Smooth muscle cell of the brain vasculature (primary cell): ENCODE data around the gene SLC35F3.
"Not testable (repeated sequence)": the region's sequence is repeated elsewhere in the genome, so short reads cannot be mapped to it uniquely, and the experiment has no call there.

Experiments used
- DNase-seq: peaks from one replicate; pipeline ENCODE4 v3.0.0-alpha.2; 2012; ENCODE audit warnings: low read depth, low spot score

The SLC35F3 gene

DNA sequence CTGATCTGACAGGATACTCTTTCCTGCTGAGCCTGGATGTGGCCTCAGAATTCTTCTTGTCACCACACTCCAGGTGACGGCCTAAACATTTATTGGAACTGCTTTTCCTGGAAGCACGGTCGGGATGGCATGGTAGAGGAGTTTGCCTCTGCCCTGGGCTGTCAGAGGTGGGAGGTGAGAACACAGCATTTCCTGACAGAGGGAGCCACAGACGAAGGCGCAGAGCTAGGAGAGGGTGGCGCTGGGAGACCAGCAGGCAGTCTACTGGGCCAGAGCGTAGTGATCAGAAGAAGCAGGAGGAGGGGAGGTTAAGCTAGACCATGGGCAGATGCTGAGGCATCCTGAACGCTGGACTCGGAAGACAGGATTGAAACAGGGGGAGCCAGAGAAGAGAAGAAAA lies 315.2 kb downstream of the SLC35F3 start:
- no peak for DNase-seq

DNA sequence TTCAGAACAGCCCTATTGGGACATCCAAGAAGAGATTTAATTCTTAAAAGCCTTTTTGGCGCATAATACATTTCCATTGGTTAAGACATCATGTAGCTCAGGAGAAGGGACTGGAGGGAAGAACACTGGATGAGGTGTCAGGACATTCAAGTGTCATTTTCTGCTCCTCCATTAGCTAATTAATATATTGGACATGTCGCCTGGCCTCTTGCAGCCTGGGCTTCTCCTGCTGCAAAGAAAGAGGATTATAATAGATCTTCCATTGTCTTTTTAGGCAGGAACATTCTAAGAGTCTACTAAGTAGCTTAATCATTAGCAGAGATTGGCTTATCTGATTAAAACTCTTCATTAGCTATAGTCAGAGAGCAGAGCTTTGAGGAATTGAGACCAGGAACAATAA lies 317.1 kb downstream of the SLC35F3 start:
- no peak for DNase-seq

DNA sequence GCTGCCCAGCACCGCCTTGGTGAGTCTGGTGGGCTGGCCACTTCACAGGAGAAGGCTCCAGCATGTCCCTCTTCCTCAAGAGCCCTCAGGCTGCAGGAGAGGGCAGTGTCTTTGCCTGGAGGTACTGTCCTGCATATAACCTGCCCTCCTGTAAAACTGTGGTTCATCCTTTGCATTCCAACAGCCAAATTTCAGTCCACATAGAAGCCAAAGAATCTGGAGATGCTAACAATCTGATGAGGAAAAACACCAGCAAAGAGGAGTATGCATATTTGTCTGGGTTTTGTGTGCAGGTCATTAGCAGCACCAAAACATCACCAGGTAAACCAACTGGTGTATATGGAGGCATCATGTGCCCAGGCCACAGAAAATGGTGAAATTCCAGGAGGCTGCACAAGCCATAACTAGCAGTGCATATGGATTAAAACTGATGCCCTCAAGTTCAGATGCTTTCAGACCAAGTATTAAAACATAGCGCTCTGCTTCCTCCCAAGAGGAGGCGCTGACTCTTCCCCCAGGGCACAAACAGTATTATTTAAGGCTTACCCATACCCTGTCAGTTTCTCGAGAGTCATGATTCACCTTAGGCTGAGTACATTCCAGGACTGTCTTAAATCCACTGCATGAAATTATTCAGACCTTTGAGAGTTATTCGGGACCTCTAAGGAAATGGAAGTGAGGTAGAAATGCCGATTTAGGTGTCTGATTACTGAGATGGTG lies 318.2 kb downstream of the SLC35F3 start:
- DNase-seq, result no peak

DNA sequence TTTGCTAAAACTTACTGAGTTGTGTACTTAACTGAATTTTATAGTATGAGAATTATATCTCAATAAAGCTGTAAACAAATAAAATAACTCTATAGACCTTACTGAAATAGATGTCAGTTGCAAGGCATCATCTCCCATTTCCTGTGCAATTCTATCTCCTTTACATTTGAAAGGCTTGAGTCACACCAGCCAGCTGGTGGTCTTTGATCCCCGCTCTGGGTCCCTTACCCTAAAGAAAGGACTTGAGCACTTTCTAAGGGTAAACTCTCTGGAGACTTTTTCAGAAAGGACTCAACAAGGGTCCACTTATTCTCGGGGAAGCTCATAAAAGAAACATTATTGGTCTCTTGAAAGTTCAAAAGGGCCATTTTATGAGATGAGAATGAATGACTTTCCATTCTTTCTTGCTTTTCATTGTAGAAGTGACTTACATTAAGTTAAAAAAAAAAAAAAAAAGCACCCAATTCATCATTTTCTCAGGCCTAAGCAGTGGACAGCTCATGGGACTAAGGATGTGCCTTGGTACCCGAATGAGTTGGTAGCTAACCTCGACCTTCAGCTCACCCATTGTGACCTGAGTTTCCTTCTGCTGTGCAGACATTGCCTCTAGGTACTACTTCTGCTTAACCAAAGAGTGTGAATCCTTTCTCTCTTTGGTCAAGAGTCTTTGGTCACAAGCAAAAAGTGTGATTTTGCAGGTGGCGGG lies 321.8 kb downstream of the SLC35F3 start:
- no peak for DNase-seq

DNA sequence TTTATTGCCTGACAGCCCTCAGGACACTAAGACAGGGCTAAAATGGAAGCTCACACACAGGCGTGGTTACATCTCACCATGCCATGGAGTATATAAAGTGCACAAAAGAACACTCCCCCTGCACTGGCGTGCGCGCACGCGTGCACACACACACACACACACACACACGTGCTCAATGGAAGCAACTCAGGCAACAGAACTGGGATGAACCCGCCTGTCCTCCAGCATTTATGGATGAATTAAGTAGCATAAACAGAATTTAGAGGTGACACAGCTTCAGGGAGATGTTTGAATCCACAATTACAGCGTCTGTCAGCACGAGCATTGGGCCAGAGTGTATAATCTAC lies 322.3 kb downstream of the SLC35F3 start:
- DNase-seq, result no peak

DNA sequence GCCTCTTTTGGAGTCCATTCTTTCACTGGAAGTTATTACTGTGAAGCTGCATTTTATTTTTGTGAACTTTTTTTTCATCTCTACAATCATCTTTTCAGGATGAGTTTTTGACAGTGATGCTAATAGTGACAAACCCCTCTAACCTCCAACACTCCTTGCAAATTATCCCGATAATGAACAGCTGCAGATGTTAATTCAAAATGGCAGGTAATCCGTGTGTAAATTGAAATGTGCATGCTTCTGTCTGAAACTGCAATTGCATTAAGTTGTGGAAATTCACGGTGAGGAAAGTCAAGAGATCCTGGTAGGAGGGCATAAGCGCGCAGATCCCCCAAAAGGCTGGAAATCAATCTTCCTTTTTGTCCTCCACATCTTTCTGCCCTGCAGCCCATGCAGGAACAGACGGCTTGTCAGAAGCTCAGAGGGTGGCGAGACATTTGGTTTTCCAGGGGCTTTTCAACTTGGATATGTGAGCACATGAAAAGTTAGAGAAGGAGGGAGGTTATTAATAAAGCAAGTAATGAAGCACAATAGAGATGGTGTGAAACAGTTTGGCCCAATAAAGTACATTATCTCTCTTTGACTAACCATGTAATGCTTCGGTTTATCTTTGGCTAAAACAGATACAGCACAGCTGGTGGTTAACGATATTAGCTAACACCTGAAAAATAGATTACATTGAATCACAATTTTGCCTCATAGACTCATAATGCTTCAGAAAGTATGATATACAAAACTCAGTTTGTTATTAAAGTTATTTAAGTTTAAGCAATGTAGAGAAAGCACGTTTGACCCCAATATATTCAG lies 325.3 kb downstream of the SLC35F3 start:
- DNase-seq, result no peak

DNA sequence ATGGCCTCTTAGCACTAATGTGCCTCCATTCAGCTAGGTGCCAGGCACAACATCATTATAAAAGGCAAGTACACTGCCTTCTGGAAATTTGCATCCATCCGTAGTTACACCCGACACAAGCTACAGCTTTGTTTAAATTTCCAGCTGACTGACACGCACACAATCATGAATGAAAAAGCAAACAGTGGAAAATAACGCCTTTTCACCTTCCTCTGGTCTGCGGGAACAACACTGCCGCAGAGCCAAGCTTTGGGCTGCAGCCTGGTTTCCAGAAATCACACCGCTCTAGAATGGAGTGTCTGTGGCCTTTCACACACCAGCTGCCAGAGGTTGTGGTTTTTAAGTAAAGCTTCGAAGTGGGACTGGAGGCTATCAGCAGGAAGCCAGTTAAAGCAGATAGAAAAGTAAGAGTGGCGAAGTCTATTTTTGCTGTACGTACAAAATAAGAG lies 326.0 kb downstream of the SLC35F3 start:
- DNase-seq, result no peak

DNA sequence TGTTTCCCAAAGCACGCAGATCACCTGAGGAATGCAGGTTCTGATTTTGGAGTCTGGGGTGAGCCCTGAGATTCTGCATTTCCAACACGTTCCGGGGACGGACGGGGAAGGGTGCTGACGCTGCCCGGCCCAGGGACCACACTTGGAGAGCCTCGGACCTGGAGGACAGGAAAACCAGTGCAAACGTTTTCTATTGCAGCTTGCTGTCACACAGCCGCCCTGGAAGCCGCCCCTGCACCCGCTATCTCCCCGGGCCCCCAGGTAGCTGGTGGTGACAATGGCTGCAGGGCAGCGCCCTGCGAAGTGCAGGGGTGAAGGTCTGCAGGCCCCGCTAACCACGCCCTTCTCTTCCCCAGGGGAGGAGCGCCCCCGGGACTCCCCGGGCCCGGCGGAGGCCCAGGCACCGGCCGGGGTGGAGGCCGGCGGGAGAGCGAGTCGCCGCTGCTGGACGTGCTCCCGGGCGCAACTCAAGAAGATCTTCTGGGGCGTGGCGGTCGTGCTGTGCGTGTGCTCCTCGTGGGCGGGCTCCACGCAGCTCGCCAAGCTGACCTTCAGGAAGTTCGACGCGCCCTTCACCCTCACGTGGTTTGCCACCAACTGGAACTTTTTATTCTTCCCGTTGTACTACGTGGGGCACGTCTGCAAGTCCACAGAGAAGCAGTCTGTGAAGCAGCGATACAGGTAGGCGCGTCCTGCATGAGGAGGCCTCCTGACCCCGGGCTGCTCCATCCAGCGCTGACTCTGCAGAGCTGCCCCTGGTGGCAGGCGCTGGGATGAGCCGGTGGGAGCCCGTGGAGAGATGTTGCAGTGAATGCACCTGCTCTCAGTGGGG lies 326.8 kb downstream of the SLC35F3 start:
- no peak for DNase-seq

DNA sequence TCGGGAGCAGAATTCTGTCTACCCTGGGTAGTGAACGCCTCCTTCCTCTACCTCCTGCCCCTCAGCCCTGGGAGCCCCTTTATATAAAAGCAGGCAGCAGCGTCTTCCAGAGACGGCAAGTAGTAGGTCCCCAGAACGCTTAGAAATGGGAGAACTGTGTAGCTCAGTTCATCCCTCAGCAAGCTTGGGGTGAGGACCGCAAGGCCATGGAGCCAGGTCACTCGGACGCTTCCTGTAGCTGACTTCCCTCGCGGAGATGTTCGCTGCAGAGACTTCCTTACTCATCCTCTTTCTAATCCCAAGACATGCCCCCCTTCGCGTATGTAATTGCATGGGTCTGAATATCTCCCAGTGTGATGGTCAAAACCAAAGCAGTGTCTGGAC lies 327.4 kb downstream of the SLC35F3 start:
- DNase-seq, result no peak

DNA sequence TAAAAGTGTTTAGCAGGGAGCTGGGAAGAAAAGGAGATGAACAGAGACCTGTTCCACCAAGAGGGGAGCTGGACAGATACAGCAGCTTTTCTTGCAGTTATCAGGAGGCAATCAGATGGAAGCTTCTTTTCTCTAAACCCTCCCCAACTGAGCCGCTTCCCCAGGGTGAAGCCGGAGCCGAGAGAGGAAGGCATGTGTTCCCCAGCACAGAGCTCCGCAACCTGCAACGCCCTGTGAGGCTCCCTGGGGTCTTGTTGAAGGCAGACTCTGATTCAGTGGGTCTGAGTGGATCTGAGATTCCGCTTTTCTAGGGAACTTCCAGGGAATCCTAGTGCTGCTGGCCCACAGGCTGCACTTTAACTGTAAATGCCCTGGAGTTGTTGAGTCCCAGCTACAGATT lies 329.7 kb downstream of the SLC35F3 start:
- DNase-seq, result no peak

DNA sequence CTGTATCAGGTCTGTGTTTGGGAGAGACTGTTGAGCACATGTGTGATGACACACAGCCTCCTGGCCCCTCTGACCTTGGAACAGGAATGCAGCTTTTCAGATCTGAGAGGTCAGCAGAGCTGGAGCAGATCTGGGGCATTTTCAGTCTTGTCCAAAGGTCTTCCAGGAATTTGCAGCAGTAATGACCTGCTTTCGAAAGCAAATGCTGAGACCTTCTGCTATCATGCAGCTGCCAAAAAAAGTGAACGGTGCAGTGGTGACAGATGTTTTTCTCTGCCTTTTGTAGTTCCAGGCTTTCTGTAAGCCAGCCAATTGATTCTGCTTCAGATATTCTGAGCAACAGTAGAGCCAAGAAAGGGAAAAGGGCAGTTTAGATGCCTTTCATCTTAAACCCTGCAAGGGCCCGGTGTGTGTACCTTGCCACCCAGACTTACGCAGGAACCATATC lies 331.0 kb downstream of the SLC35F3 start:
- no peak for DNase-seq

DNA sequence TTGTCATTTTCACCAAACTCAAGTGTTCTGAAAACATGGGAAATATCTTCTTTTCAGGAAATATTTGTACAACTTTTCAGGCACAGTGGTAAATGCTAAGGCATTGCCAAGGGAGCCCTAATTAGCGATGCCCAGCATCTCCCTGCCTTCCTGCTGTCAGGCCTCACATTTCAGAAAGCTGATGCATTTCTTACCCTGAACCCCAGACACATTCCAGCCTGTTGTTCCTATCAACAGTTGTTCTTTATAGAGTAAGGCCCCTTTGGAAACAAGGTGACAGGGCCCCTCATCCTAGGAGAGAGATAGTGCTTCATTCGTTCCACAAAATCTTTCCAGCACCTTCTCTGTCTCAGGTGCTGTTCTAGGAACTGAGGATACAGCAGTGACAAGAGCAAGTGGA lies 332.9 kb downstream of the SLC35F3 start:
- no peak for DNase-seq

DNA sequence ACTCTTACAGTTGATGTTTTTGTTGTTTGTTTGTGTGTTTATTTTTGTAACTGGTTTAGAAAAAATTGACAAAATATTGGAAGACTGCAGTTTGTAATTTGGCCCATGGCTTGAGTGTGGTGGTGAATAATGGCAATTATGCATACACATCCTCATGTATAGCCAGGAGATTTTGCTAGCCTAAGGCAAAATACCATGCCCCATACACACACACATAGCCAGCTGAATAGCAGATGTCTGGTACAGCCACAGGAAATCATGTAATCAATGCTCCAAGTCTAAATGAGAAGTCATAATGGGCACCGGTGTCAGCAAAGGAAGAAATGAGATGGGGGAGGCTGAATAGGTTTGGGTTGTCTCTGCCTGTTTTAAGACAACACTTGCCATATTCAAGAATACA lies 333.6 kb downstream of the SLC35F3 start:
- DNase-seq, result no peak

DNA sequence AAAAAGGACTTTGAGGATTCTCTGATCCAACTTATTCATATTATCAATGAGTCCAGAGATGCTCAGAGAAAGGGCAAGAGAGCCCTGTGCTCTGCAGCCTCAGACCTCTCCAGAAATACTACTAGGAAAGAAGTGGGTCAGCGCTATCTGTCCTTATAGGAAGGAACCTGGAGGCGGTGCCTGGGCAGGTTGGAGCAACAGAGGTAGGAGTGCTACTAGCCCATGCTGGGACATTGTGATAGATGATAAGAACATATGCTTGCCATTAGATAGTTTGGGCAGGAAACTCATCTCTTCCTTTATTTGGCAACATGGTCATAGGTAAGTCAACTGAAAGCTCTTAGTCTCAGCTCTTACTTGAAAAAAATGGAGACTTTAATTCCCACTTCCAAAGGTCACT lies 335.0 kb downstream of the SLC35F3 start:
- DNase-seq, result no peak

DNA sequence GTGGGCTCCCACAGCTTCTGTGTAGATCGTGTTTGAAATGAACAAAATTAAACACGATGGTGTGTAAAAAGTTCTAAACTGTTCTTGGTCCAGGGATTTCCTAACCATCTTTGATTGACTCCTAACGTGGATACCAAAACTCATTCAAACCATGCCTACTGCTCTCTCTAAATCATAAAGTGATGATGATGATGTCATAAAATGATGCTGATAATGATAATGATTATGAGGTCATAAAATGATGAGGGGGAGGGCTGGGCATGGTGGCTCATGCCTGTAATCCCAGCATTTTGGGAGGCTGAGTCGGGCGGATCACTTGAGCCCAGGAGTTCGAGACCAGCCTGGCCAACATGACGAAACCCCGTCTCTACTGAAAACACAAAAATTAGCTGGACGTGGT lies 335.5 kb downstream of the SLC35F3 start:
- DNase-seq, result no peak

DNA sequence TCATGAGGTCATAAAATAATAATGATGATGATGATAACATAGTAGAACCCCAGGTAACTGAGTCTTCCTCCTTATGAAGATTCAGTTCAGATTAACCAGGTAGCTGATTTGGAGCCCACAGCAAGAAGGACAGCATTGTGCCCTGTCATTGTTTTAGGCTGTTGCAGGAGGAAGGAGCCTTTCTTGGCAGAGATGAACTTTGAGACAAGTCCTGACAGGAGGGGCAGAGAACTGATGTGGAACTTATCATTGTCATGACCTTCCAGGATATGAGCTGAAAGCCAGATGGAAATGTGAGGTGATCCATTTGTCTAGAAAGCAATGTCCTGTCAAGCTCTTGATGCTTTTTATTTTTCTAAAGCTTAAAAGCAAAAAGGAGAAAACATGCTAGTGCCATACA lies 336.2 kb downstream of the SLC35F3 start:
- no peak for DNase-seq

DNA sequence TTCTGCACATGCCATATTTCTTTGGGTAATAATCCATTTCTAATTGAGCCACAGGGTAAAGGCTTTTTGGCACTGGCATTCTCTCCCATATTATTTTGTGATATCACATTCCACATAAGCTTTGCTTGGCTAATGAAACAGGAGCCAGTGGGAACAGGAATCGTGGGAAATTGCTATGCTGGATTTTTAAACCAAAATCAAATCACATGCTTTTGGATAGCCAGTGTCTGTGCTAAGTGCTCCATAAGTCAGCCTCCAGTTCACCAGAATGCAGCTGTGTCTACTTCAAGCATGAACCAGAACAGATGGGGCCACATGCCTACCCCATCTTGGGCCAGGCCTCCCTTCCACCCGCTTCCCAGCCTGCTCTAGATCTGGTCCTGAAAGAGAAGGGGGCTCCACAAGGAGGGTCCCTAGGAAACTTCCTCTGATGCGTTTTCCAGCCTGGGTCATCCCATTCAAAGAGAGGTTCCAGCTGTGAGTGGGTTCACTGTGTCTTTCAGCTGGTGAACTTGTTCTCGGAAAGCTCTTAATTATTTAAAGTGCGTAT lies 337.5 kb downstream of the SLC35F3 start:
- DNase-seq, result no peak

DNA sequence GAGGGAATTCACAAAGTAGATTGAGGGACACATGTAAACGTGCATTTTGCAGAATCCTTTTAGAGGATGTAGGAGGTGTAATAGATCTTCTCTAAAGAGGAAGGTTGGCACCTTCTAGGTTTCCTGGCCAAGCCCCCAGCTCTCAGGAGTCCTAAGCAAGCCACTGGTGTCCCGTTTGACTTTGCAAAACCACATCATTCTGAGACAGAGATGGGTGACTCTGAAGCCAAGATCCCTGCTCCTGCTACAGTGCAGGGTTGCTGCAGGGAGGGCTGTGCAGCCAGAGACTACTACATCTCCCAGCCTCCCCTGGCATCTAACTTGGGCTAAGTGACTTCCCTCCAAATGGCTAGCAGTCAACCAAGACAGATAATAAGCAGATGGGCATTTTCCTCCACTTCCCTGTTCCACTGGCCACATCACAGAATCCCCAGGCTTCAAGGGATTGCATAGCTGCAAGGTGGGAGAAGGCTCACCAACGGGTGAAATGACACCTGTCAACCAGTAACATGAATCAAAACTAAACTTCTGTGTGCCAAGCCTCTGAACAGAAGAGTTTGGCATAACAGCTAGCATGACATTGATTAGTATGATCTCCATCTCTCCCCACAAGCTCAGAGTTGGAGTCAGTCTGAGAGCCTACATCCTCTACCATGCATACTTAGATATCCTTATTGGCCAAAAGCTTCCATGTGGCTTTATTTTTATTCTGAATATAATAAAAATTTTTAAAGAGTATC lies 339.2 kb downstream of the SLC35F3 start:
- DNase-seq, result no peak

DNA sequence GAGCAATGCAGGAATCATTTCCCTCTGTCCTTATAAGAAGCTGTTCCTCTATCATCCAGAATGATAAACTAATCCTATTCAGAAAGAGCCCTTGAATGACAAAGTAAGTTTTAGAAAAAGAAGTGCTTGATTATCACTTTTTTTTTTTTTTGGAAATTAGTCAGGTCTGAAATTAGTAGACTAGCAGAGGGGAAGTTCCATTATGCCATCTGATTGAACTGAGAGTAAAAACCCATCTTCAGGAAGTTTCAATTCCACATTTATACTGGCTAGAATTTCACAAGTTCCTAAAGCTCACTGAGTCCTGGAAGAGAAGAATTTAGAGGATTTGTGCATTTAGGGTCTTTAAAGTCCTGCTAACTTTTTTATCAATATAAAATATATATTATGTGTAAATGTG lies 340.0 kb downstream of the SLC35F3 start:
- DNase-seq, result no peak

DNA sequence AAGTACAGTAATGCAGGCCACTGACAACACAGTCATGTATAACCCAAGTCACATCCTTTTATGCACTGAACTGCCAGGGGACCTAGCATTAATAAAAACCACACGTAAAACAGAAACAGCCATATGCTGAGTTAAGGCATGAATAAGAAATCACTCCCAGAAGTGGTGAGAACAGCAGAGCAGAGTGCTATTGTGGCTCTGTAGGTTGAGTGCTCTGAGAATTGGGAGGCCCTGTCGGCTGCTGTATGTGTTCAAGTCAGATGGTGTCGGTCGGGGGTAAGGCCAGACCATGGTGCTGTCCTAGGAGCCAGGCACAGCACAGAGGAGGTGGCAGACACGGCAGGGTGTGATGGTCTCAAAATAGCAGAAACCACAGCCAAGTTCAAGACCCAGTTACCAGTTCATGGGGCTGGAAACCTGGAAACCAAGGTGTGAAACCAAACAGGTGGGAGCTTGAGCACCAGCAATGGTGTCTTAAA lies 342.2 kb downstream of the SLC35F3 start:
- DNase-seq, result no peak

DNA sequence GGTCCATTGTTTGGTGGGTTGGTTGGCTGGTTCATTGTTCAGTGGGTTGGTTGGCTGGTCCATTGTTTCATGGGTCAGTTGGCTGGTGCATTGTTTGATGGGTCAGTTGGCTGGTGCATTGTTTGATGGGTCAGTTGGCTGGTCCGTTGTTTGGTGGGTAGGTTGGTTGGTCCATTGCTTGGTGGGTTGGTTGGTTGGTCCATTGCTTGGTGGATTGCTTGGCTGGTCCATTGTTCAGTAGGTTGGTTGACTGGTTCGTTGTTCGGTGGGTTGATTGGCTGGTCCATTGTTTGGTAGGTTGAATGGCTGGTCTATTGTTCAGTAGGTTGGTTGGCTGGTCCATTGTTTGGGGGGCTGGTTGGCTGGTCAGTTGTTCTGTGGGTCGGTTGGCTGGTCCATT lies 343.3 kb downstream of the SLC35F3 start:
- DNase-seq, result not testable (repeated sequence)
